ENCODE data around the gene ZMAT5.
A peak's percentile ranks its signal among the peaks of the same experiment; 100 is the strongest.

ZMAT5 gene

GRCh38 chr22:29734838-29735237 is 32.0 kb downstream of the ZMAT5 start:
- ChIA-PET POLR2A (no interaction called here), CTCF (no interaction called here)
- no peak overlapping the region for H3K27ac ChIP-seq (ENCODE audit: extremely low read depth, low read depth, low read length)
- no peak overlapping the region for H3K4me3 ChIP-seq (ENCODE audit: low read depth, low read length)
- peak; percentile 23; the same call in 1 of the 2 replicates for TF ChIP-seq GLIS2 (tag by site-specific recombination; IDR thresholded peaks at IDR 0.05)
- no peak for TF ChIP-seq REPIN1 (tag by site-specific recombination; IDR thresholded peaks at IDR 0.05; ENCODE audit: low read depth)
- TF ChIP-seq, protein P1, sequence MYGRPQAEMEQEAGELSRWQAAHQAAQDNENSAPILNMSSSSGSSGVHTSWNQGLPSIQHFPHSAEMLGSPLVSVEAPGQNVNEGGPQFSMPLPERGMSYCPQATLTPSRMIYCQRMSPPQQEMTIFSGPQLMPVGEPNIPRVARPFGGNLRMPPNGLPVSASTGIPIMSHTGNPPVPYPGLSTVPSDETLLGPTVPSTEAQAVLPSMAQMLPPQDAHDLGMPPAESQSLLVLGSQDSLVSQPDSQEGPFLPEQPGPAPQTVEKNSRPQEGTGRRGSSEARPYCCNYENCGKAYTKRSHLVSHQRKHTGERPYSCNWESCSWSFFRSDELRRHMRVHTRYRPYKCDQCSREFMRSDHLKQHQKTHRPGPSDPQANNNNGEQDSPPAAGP (tag by site-specific recombination; IDR thresholded peaks at IDR 0.05): 0 out of 2 replicates have a peak, but pooled peaks have one; percentile 22
- peaks cover 6% of the 10 kb centered on the region; the same call in 1 of the 2 replicates for H3K4me1 ChIP-seq (ENCODE audit: control insufficient read depth, insufficient read depth, low read length)
- peaks cover 0 to 10% of the 10 kb centered on the region in 2 experiments; a peak in 1 of 3 replicates for H3K36me3 ChIP-seq (ENCODE audit: control insufficient read depth in 2 of 2, insufficient read depth in 1 of 2, low read length in 2 of 2)
- no peaks in the 10 kb centered on the region for H3K9me3 ChIP-seq (ENCODE audit: control insufficient read depth, insufficient read depth, low read depth, low read length)

DNA sequence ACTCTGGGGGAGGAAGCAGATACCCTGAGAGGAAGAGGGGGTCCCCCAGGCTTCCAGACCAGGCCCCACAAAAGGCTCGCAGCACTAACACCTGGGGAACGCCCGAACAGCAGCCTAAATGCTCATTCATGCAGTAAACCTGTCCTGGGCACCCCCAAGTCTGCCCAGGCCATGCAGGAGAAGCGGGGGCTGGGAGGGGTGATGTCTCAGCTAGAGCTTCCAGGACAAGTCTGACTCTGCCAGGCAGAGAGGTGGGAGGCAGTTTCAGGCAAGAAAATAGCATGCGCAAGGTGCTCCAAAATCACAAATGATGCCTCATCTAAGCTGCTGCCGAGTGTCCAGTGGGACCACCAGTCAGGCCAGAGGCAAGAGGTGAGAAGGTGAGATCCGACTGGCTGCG is 32.4 kb downstream of the ZMAT5 start:
- Histone ChIP-seq H3K4me1 (ENCODE audit: control insufficient read depth, insufficient read depth, low read length) (peaks cover 6% of the 10 kb centered on the region; the same call in 1 of the 2 replicates), H3K27ac (ENCODE audit: extremely low read depth, low read depth, low read length) (no peak overlapping the region), H3K4me3 (ENCODE audit: low read depth, low read length) (no peak overlapping the region), H3K9me3 (ENCODE audit: control insufficient read depth, insufficient read depth, low read depth, low read length) (no peaks in the 10 kb centered on the region), H3K36me3 (ENCODE audit: control insufficient read depth in 2 of 2, insufficient read depth in 1 of 2, low read length in 2 of 2) (peaks cover 0 to 8% of the 10 kb centered on the region in 2 experiments; a peak in 1 of 3 replicates)
- ChIA-PET CTCF (no interaction called here), POLR2A (interaction anchor here (1.1 kb wide), 1 partner anchor 32 kb away, joined by 5 read pairs; the partner anchor contains the start of genes UQCR10 and ZMAT5)
- TF ChIP-seq, protein P2, sequence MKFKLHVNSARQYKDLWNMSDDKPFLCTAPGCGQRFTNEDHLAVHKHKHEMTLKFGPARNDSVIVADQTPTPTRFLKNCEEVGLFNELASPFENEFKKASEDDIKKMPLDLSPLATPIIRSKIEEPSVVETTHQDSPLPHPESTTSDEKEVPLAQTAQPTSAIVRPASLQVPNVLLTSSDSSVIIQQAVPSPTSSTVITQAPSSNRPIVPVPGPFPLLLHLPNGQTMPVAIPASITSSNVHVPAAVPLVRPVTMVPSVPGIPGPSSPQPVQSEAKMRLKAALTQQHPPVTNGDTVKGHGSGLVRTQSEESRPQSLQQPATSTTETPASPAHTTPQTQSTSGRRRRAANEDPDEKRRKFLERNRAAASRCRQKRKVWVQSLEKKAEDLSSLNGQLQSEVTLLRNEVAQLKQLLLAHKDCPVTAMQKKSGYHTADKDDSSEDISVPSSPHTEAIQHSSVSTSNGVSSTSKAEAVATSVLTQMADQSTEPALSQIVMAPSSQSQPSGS (tag by site-specific recombination; IDR thresholded peaks at IDR 0.05; ENCODE audit: low read depth): no peak
- TF ChIP-seq ZNF311 (tag by site-specific recombination; IDR thresholded peaks at IDR 0.05; ENCODE audit: borderline replicate concordance): no peak
- TF ChIP-seq GLIS2 (tag by site-specific recombination; IDR thresholded peaks at IDR 0.05): no peak
- no peak for TF ChIP-seq REPIN1 (tag by site-specific recombination; IDR thresholded peaks at IDR 0.05; ENCODE audit: low read depth)
- no peak for TF ChIP-seq PRDM1 (tag by site-specific recombination; IDR thresholded peaks at IDR 0.05)
- TF ChIP-seq, protein P3, sequence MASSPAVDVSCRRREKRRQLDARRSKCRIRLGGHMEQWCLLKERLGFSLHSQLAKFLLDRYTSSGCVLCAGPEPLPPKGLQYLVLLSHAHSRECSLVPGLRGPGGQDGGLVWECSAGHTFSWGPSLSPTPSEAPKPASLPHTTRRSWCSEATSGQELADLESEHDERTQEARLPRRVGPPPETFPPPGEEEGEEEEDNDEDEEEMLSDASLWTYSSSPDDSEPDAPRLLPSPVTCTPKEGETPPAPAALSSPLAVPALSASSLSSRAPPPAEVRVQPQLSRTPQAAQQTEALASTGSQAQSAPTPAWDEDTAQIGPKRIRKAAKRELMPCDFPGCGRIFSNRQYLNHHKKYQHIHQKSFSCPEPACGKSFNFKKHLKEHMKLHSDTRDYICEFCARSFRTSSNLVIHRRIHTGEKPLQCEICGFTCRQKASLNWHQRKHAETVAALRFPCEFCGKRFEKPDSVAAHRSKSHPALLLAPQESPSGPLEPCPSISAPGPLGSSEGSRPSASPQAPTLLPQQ (tag by site-specific recombination; IDR thresholded peaks at IDR 0.05): no peak
- TF ChIP-seq ZNF626 (tag by site-specific recombination; IDR thresholded peaks at IDR 0.05): no peak
- TF ChIP-seq ZNF114 (tag by site-specific recombination; IDR thresholded peaks at IDR 0.05): no peak
- TF ChIP-seq, protein P4, sequence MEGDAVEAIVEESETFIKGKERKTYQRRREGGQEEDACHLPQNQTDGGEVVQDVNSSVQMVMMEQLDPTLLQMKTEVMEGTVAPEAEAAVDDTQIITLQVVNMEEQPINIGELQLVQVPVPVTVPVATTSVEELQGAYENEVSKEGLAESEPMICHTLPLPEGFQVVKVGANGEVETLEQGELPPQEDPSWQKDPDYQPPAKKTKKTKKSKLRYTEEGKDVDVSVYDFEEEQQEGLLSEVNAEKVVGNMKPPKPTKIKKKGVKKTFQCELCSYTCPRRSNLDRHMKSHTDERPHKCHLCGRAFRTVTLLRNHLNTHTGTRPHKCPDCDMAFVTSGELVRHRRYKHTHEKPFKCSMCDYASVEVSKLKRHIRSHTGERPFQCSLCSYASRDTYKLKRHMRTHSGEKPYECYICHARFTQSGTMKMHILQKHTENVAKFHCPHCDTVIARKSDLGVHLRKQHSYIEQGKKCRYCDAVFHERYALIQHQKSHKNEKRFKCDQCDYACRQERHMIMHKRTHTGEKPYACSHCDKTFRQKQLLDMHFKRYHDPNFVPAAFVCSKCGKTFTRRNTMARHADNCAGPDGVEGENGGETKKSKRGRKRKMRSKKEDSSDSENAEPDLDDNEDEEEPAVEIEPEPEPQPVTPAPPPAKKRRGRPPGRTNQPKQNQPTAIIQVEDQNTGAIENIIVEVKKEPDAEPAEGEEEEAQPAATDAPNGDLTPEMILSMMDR (tag by site-specific recombination; IDR thresholded peaks at IDR 0.05): no peak
- TF ChIP-seq, protein P5, sequence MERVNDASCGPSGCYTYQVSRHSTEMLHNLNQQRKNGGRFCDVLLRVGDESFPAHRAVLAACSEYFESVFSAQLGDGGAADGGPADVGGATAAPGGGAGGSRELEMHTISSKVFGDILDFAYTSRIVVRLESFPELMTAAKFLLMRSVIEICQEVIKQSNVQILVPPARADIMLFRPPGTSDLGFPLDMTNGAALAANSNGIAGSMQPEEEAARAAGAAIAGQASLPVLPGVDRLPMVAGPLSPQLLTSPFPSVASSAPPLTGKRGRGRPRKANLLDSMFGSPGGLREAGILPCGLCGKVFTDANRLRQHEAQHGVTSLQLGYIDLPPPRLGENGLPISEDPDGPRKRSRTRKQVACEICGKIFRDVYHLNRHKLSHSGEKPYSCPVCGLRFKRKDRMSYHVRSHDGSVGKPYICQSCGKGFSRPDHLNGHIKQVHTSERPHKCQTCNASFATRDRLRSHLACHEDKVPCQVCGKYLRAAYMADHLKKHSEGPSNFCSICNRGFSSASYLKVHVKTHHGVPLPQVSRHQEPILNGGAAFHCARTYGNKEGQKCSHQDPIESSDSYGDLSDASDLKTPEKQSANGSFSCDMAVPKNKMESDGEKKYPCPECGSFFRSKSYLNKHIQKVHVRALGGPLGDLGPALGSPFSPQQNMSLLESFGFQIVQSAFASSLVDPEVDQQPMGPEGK (tag by site-specific recombination; IDR thresholded peaks at IDR 0.05): no peak
- TF ChIP-seq ZNF560 (tag by site-specific recombination; IDR thresholded peaks at IDR 0.05; ENCODE audit: borderline replicate concordance): no peak
- TF ChIP-seq ZSCAN23 (tag by site-specific recombination; IDR thresholded peaks at IDR 0.05): no peak
- no peak for TF ChIP-seq ZBTB1 (tag by site-specific recombination; IDR thresholded peaks at IDR 0.05)
- no peak for TF ChIP-seq ZNF529 (tag by site-specific recombination; IDR thresholded peaks at IDR 0.05; ENCODE audit: insufficient replicate concordance)
- no peak for TF ChIP-seq ZNF138 (tag by site-specific recombination; IDR thresholded peaks at IDR 0.05; ENCODE audit: borderline replicate concordance)
- TF ChIP-seq KLF9 (tag by site-specific recombination; IDR thresholded peaks at IDR 0.05; ENCODE audit: low read depth): no peak

Data from HEK293 (cell line).